ENCODE results near the gene AFF2. TPM values are rescaled to one million over a fixed set of nuclear protein-coding genes. Genes with fewer than 3 reads are reported as not detected.

AFF2 gene
- total RNA-seq, 1 donor from 2014 or later, result 0.30 TPM

DNA sequence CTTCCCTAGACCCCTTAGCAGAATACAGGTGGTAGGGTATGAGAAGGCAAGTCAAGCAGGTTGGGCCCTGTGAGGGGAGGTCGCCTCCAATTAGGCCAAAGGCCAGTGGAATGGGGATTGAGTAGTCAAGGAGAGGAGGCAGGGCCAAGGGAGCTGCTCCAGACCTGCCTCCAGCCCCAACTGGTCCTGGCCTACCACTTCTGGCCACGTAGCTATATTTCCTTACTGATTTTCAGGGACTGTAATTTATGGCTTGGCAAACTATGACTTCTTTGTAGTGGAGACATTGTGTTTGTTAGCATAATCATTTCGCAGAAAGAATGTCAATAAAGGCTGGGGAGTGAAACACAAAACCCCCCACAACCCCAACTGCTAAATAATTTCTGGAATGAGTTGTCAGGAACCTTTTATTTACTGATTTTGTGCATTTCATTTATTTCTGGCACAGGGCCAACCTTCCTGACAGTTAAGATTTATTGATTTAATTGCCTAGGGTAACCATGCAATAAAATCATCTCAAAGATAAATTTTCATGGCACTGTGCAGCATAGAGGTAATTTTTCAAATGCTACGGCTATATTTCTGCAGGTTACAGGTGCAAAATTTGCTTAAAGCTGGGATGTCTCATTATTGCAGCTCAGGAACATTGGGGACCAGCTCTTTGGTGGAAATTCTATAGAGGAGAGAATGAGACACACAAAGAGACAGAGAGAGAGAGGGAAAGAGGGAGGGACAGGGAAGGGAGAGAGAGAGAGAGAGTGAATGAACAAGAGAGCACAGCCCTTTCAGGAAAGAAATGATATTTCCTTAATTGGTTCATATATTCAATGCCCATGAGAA is 509.8 kb downstream of the AFF2 start:
- intact Hi-C loops (cut with micrococcal nuclease), result no loop called here
- no peak for ATAC-seq
- no peak for DNase-seq

DNA sequence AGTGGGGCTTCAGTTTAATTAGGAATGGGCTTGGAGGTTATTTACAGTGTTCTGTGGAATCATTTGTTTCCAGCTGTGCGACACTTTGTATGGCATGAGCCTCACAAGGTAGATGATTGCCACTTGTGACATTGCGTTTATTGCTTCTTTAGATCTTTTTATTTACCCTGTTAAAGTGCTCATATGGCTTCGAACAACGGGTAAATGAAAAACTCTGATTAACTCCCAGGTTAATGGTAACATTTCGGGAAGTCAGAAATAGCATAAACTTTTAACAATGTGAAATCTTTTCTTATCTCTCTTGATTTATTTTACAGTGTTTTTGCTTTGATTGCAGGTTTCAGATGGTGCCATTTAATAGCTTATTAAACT is 510.4 kb downstream of the AFF2 start:
- ATAC-seq (no peak), DNase-seq (no peak)
- intact Hi-C loops (cut with micrococcal nuclease), result no loop called here

DNA sequence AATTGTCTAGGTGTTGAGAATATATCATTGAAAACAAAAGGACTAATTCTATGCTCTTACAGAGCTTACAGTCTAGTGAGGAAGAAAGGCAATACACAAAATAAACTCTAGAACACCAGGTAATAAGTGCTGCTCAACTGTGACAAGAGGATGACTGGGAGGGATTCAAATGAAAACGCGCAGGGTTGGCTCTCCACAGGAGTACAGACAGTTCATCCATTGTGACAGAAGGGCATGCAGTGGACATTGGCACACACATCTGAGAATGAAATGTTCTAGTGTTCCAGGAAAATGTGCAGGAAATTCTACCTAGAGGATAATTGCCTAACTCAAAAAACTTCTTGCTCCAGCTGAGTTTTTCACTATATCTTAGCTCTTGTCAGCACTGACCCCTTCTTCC is 512.7 kb downstream of the AFF2 start:
- ATAC-seq (no peak), DNase-seq (no peak)
- intact Hi-C loops (cut with micrococcal nuclease), result no loop called here

DNA sequence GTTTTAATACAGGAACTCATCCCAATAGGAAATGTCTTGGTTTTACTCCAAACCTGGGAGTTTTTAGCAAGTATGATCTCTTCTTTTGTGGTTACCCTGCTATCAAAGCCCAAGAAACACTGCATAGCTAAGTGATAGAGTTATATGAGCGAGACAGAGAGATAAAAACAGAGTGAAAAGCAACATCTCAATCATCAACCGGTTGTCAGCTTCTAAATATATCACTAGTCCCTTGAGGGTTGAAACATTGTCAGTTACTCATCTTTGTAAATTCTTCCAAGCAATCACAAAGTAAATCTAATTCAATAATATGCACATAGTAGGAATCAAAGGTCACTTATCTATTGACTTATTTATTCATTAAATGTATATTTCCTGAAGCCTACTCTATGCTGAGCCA is 520.7 kb downstream of the AFF2 start:
- ATAC-seq (no peak), DNase-seq (no peak)
- intact Hi-C loops (cut with micrococcal nuclease), result no loop called here

DNA sequence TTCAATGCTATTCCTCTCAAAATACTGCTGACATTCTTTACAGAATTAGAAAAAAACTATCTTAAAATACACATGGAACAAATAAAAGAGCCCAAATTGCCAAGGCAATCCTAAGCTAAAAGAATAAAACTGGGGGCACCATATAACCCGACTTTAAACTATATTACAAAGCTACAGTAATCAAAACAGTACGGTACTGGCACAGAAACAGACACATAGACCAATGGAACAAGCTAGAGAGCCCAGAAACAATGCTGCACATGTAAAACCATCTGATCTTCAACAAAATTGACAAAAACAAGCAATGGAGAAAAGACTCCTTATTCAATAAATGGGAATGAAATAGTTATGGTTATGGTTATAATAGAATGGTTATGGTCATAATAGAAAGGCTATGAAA is 522.1 kb downstream of the AFF2 start:
- ATAC-seq, result no peak
- DNase-seq, result no peak
- intact Hi-C loops (cut with micrococcal nuclease), result no loop called here

DNA sequence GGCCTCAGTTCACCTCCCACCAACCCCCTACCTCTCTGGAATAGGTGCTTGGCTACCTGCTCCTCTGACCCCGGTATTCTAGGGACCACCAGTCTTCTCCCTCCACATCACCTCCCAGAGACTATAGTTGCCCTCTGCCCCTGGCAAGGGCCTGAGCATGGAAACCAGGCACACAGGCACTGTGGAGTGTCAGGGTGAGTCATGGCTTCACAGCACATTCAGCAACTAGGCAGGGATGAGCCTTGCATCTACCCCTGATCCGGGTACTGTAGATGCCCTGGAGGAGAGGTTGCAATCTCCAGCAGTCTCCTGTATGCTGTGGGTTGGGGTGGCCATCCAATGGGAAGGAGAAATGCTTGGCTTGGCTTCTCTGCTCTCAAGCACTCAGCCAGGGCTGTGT is 532.0 kb downstream of the AFF2 start:
- ATAC-seq (no peak), DNase-seq (no peak)
- intact Hi-C loops (cut with micrococcal nuclease), result no loop called here

DNA sequence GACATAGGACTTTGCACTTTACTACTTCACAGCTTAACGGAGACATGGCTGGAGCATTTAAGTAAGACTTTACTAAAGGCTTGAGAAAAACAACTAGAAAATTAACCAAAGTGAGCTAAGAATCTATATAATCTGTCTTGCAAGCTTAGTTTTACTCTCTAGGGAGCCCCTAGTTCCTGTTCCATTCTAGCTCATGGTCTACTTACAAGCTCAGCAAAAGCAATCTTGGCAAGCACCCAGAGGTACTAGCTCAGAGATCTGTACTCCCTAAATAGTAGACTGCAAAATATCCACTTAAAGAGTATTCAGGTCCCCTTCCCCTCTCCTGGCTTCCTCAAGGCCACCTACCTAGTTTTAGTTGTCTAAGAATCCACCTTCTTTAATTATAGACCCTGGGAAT is 535.7 kb downstream of the AFF2 start:
- ATAC-seq (no peak), DNase-seq (no peak)
- intact Hi-C loops (cut with micrococcal nuclease), result no loop called here

DNA sequence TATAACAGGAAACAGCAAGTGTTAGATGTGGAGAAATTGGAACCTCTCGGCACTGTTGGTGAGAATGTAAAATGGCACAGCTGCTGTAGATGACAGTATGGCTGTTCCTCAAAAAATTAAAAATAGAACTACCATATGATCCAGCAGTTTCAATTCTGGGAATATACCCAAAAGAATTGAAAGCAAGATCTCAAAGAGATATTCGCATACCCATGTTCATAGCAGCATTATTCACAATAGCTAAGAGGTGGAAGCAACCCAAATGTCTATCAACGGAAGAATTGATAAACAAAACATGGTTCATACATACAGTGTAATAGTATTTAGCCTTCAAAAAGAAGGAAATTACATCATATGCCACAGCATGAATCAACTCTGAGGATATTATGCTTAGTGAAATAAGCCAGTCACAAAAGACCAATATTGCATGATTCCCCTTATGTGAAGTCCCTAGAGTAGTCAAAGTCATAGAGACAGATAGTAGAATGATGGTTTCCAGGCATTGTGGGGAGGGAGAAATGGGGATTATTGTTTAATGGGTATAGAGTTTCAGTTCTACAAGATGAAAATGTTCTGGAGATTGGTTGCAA is 537.0 kb downstream of the AFF2 start:
- ATAC-seq, result no peak
- intact Hi-C loops (cut with micrococcal nuclease), result no loop called here
- DNase-seq, result no peak

DNA sequence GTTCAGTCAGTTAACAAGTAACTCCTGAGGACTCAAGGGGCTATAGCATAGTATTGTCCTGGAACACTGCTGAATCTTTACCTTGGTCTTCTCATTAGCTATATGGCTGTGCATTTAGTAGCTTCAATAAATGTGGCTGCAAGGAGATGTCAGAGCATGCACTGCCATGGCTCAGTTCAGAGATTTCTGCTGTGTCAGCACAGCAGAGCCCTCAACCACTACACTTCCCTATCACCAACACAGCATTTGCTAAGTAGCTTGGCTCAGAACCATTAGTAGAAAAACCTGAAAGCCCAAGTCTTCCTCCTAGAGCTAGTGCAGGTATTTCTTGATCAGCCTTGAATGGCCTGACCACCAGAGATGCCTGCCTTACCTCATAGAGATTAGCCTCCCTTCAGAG is 538.6 kb downstream of the AFF2 start:
- no peak for ATAC-seq
- DNase-seq, result no peak
- intact Hi-C loops (cut with micrococcal nuclease), result no loop called here

DNA sequence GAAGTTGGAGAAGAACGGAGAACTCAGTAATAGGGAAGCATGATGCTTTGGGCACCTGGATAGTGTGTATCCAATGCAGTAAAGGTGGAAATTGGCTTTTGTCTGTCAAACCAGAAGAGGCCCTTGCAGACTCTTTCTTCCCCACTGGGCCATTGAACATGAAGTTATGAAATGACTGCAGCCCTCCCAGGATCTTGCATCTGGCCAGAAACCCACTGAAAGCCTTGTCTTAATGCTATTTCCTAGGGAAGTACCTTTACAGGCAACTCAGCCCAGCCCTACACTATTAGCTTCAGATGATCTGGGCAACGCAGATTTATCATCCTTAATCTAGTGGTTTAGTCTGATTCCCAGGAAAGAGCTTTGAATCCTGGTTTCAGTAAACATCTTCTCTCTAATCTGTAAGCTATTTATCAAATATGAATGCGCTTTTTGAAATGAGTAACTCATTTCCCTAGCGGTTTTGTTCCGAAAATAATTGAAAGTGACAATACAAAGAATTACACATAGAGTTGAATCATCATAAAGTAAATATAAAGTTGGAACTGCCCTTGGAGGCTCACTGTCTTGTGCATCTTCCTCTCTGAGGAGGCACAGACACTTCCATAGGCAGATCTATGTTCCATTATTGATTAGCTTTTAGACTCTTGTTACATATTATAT is 540.6 kb downstream of the AFF2 start:
- ATAC-seq, result no peak
- DNase-seq, result no peak
- intact Hi-C loops (cut with micrococcal nuclease), result no loop called here

DNA sequence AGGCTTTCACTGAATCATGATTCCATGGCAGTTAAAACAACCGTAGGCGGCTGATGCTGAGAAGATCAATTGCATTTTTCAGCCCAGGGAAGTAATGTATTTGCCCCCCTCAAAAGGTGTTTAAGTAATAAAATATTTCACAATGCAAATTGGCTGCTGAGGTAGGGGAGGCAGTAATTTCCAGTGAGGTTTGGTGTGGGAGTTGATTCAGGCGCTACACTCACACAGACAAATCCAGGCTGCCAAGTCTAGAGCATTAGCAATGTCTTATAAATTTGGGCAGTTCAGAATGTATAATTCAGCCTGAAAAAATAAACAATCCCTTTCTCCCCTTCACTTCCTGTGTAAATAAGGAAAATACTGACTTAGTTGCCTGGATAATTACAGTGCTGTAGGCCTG is 543.0 kb downstream of the AFF2 start:
- no peak for ATAC-seq
- intact Hi-C loops (cut with micrococcal nuclease), result no loop called here
- no peak for DNase-seq

DNA sequence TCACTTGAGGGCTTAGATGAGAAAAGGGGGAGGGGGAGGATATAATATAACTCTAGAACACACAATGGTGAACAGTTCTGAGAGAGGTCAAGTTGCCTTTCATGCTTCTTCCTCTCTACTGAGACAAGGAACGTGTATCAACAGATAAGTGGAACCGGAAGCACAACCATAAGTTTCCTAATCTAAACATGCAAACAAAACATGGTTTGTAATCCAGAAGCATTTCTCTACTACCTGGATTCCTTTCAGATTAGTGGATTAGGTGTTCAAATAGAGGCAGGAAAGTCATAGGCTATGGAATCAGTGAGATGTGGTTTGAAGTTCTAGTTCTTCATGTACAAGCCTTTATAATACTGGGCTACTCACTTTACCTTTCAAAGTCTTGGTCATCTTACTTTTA is 544.1 kb downstream of the AFF2 start:
- ATAC-seq (no peak), DNase-seq (no peak)
- intact Hi-C loops (cut with micrococcal nuclease), result no loop called here

DNA sequence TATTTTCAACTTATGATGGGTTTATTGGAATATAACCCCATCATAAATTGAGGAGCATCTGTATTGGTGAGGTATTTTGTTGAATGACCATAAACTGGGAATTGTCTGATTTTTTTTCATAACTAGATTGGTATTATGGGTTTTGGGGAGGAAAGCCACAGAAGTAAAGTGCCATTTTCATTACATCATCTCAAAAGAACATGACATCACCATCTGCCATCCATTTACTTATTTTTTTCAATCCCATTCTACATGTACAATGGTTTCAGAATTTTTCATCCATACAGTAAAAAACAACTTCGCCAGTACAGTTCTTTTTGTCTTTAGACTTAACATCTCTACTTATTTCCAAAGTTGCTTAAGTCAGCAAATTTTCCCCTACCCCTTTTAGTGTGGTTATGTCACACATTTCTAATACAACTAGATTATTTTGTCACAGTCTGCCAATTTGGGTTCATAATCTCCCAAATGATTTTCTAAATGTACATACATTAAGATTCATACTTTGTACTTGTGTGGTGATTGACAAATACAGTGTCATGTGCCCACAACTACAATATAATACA is 545.3 kb downstream of the AFF2 start:
- no peak for ATAC-seq
- intact Hi-C loops (cut with micrococcal nuclease), result no loop called here

More for the DNA sequence above, 545.3 kb downstream of the AFF2 start:
- no peak for DNase-seq

Data from left ventricle myocardium superior (tissue), 1 donor.